Measurements from ENCODE around the gene TLK1.

TLK1 gene

DNA sequence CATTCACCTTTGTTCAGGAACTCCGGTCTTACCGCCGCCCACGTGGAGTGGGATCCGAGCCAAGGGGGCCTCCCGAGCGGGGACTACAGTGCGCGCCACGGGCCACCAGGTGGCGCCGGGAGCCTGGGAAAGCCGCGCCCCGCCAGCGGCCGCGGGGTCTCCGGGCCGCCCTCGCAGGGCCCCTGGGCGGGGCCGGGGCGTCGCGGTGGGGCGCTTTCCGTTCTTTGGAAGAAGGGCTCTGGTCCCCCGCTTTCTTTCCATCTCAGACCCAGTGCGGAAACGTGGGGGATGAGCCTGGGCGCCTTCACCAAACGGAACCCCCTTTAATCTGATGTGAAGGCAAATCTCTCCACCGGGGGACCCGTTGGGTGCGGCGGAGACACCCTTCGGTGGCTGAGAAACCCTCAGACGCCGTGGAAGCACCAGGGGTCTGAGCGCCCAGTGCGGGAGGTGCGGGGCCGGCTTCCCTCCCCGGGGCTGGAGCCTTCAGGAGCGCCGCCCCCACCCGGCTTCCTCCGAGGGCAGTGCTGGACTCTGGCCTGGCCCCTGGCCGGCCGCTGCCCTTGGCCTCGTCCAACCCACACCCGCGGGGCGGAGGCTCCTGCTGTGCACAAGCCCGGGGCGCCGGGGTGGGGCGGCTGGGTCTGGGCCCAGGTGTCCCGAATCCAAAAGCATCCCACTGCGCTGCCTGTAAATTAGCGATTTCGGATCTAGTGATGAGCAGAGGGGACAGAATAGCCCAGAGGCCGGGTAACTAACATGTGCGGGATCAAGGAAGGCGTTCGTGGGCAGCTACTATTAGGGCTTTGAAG, 187.0 kb downstream of the TLK1 start:
- Histone ChIP-seq H3K14ac (ENCODE audit: low read length) (peak overlapping the region; percentile 77), H2BK5ac (ENCODE audit: low read length) (no peak overlapping the region), H2BK15ac (ENCODE audit: low read length) (peak overlapping the region; percentile 86), H3K4me1 (ENCODE audit: control insufficient read depth in 2 of 2, insufficient read depth in 1 of 2, low read depth in 1 of 2, low read length in 2 of 2) (no peaks in the 10 kb centered on the region), H2AFZ (ENCODE audit: low read length) (peak overlapping the region; percentile 99), H4K91ac (ENCODE audit: low read depth, low read length, poor library complexity) (no peak overlapping the region), H3K4me2 (ENCODE audit: insufficient read depth, low read length, poor library complexity, severe bottlenecking) (peak overlapping the region; percentile 67), H3K4me3 (ENCODE audit: low read length in 2 of 2) (peak overlapping the region; percentile 34 to 70), H4K8ac (ENCODE audit: low read depth, low read length) (no peak overlapping the region), H3K23ac (ENCODE audit: low read depth, low read length, poor library complexity) (peak overlapping the region; percentile 75), H3K27ac (replicated peaks; ENCODE audit: low read length) (no peak overlapping the region), H2BK12ac (ENCODE audit: low read length) (peak overlapping the region; percentile 2), H2AK5ac (ENCODE audit: low read depth, low read length) (peak overlapping the region; percentile 58), H3K9ac (ENCODE audit: low read depth, low read length, poor library complexity) (peak overlapping the region; percentile 56), H3K4ac (ENCODE audit: low read length) (peak overlapping the region; percentile 56), H2BK120ac (ENCODE audit: low read depth, low read length) (peak overlapping the region; percentile 14), H3K79me1 (ENCODE audit: low read depth, low read length) (no peaks in the 10 kb centered on the region), H3K27me3 (ENCODE audit: control insufficient read depth in 3 of 3, insufficient read depth in 3 of 3, low read depth in 1 of 3, low read length in 3 of 3) (no peaks in the 10 kb centered on the region), H3K18ac (ENCODE audit: low read length) (peak overlapping the region; percentile 97), H3K9me3 (replicated peaks in 1 of 2; ENCODE audit: control insufficient read depth in 2 of 2, insufficient read depth in 1 of 2, low read depth in 1 of 2, low read length in 2 of 2) (no peaks in the 10 kb centered on the region), H3K36me3 (replicated peaks in 1 of 2; ENCODE audit: control insufficient read depth in 2 of 2, insufficient read depth in 2 of 2, low read length in 2 of 2) (peaks cover 0 to 4% of the 10 kb centered on the region in 2 donors)
- no CpG with 5 or more reads among the region's 67 CpGs for WGBS, 2 donors (ENCODE audit: extremely low coverage in 2 of 2, insufficient read length in 2 of 2, insufficient replicate concordance in 1 of 2)
- DNase-seq (ENCODE audit: low spot score): peak; percentile 79

DNA sequence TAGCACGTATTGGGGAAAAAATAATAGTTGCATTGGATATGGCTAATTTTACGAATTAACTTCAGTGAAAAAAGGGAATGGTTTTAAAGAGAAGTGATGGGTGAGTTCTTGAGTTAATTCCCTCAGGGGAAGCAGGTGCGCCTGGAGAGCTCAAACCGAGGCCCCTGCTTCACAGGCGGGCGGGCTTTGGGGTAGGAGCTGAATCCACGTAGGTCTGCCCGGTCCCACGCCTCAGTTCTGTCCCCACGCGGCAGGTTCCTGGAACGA, 187.5 kb downstream of the TLK1 start:
- Histone ChIP-seq H4K91ac (ENCODE audit: low read depth, low read length, poor library complexity) (no peak overlapping the region), H2BK12ac (ENCODE audit: low read length) (no peak overlapping the region), H2BK5ac (ENCODE audit: low read length) (no peak overlapping the region), H3K36me3 (replicated peaks in 1 of 2; ENCODE audit: control insufficient read depth in 2 of 2, insufficient read depth in 2 of 2, low read length in 2 of 2) (peaks cover 0 to 9% of the 10 kb centered on the region in 2 donors), H3K4ac (ENCODE audit: low read length) (no peak overlapping the region), H3K4me2 (ENCODE audit: insufficient read depth, low read length, poor library complexity, severe bottlenecking) (peak overlapping the region; percentile 67), H3K9ac (ENCODE audit: low read depth, low read length, poor library complexity) (no peak overlapping the region), H3K9me3 (replicated peaks in 1 of 2; ENCODE audit: control insufficient read depth in 2 of 2, insufficient read depth in 1 of 2, low read depth in 1 of 2, low read length in 2 of 2) (no peaks in the 10 kb centered on the region), H2BK15ac (ENCODE audit: low read length) (no peak overlapping the region), H3K18ac (ENCODE audit: low read length) (peak overlapping the region; percentile 6), H3K14ac (ENCODE audit: low read length) (no peak overlapping the region), H3K79me1 (ENCODE audit: low read depth, low read length) (no peaks in the 10 kb centered on the region), H2BK120ac (ENCODE audit: low read depth, low read length) (no peak overlapping the region), H4K8ac (ENCODE audit: low read depth, low read length) (no peak overlapping the region), H3K27me3 (ENCODE audit: control insufficient read depth in 3 of 3, insufficient read depth in 3 of 3, low read depth in 1 of 3, low read length in 3 of 3) (no peaks in the 10 kb centered on the region), H3K23ac (ENCODE audit: low read depth, low read length, poor library complexity) (peak overlapping the region; percentile 75), H3K4me1 (ENCODE audit: control insufficient read depth in 2 of 2, insufficient read depth in 1 of 2, low read depth in 1 of 2, low read length in 2 of 2) (no peaks in the 10 kb centered on the region), H3K27ac (replicated peaks; ENCODE audit: low read length) (no peak overlapping the region), H3K4me3 (ENCODE audit: low read length in 2 of 2) (peak overlapping the region in 1 of 2 donors; percentile 25), H2AK5ac (ENCODE audit: low read depth, low read length) (no peak overlapping the region), H2AFZ (ENCODE audit: low read length) (peak overlapping the region; percentile 99)
- DNase-seq (ENCODE audit: low spot score): no peak
- WGBS, 2 donors (ENCODE audit: extremely low coverage in 2 of 2, insufficient read length in 2 of 2, insufficient replicate concordance in 1 of 2): no CpG with 5 or more reads among the region's 12 CpGs

DNA sequence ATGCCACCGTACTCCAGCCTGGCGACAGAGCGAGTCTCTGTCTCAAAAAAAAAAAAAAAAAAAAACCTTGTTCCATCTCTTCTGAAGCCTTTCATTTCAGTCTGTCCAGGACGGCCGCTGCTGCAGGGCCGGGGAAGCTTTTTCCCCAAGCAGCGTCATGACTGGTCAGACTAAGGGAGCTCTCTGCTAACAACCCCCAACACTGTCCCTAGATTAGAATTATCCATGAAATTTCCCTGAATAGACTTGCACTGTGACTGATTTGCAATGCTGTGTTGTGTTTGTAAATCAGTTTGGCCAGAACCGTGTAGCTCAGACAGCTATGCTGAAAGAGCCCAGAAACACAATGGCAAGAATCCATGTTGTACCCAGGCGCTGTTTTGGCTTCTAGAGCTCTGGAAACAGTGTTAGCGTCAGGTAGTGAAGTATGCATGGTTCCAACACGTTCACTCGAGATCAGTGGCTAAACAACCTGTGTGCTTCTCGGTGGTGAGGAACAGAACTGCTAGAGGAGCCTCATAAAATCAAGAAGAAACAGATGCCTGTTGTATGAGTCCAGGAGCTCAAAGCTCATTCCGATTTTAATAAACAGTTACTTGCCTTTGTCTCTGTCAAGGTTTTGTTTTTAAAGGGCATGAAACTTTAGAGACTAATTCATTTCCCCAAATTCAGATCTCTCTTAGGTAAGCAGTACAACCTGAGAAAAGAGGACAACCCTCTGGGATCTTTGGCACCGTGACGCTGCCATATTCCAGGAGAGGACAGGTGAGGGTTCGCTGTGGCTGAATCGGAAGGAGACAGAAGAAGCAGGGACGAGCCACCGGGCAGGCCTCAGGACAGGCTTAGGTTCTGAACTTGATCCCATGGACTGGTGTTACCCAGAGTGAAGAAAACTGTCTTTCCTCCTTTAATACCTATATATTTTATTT, 188.1 kb downstream of the TLK1 start:
- H2BK12ac ChIP-seq (ENCODE audit: low read length): no peak overlapping the region
- WGBS, 2 donors (ENCODE audit: extremely low coverage in 2 of 2, insufficient read length in 2 of 2, insufficient replicate concordance in 1 of 2): no CpG with 5 or more reads among the region's 20 CpGs

DNA sequence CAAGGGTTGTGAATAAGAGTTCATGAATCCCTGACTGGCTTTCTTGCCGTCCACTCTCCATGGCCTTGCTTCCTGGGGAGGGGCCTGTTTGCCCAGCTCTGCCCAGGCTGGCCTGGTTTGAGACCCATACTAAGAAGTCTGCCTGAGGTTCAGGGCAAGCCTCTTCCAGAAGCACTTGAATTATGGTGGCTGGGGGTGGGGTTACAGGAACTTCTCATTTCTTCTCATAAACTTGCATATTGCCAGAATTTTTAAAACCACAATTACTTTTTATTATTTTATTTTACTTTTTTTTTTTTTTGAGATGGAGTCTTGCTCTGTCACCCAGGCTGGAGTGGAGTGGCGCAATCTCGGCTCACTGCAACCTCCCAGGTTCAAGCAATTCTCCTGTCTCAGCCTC, 189.6 kb downstream of the TLK1 start:
- Histone ChIP-seq H3K36me3 (replicated peaks in 1 of 2; ENCODE audit: control insufficient read depth in 2 of 2, insufficient read depth in 2 of 2, low read length in 2 of 2) (peaks cover 6 to 30% of the 10 kb centered on the region in 2 donors), H3K18ac (ENCODE audit: low read length) (no peak overlapping the region), H3K27me3 (ENCODE audit: control insufficient read depth in 3 of 3, insufficient read depth in 3 of 3, low read depth in 1 of 3, low read length in 3 of 3) (no peaks in the 10 kb centered on the region), H2BK15ac (ENCODE audit: low read length) (no peak overlapping the region), H3K79me1 (ENCODE audit: low read depth, low read length) (no peaks in the 10 kb centered on the region), H3K4me2 (ENCODE audit: insufficient read depth, low read length, poor library complexity, severe bottlenecking) (no peak overlapping the region), H3K4ac (ENCODE audit: low read length) (no peak overlapping the region), H3K9me3 (replicated peaks in 1 of 2; ENCODE audit: control insufficient read depth in 2 of 2, insufficient read depth in 1 of 2, low read depth in 1 of 2, low read length in 2 of 2) (no peaks in the 10 kb centered on the region), H4K8ac (ENCODE audit: low read depth, low read length) (no peak overlapping the region), H3K23ac (ENCODE audit: low read depth, low read length, poor library complexity) (no peak overlapping the region), H4K91ac (ENCODE audit: low read depth, low read length, poor library complexity) (no peak overlapping the region), H3K9ac (ENCODE audit: low read depth, low read length, poor library complexity) (no peak overlapping the region), H2BK12ac (ENCODE audit: low read length) (no peak overlapping the region), H3K14ac (ENCODE audit: low read length) (no peak overlapping the region), H2BK5ac (ENCODE audit: low read length) (no peak overlapping the region), H3K4me3 (ENCODE audit: low read length in 2 of 2) (no peak overlapping the region), H2AK5ac (ENCODE audit: low read depth, low read length) (no peak overlapping the region), H2AFZ (ENCODE audit: low read length) (no peak overlapping the region), H2BK120ac (ENCODE audit: low read depth, low read length) (no peak overlapping the region), H3K27ac (replicated peaks; ENCODE audit: low read length) (no peak overlapping the region), H3K4me1 (ENCODE audit: control insufficient read depth in 2 of 2, insufficient read depth in 1 of 2, low read depth in 1 of 2, low read length in 2 of 2) (no peaks in the 10 kb centered on the region)
- no CpG with 5 or more reads among the region's 3 CpGs for WGBS, 2 donors (ENCODE audit: extremely low coverage in 2 of 2, insufficient read length in 2 of 2, insufficient replicate concordance in 1 of 2)
- DNase-seq (ENCODE audit: low spot score): no peak

More for the DNA sequence above, 188.1 kb downstream of the TLK1 start:
- H2BK120ac ChIP-seq (ENCODE audit: low read depth, low read length): no peak overlapping the region
- no peak overlapping the region for H3K4ac ChIP-seq (ENCODE audit: low read length)
- no peak overlapping the region for H3K4me2 ChIP-seq (ENCODE audit: insufficient read depth, low read length, poor library complexity, severe bottlenecking)
- H3K79me1 ChIP-seq (ENCODE audit: low read depth, low read length): no peaks in the 10 kb centered on the region
- H3K9ac ChIP-seq (ENCODE audit: low read depth, low read length, poor library complexity): no peak overlapping the region
- H3K36me3 ChIP-seq (replicated peaks in 1 of 2; ENCODE audit: control insufficient read depth in 2 of 2, insufficient read depth in 2 of 2, low read length in 2 of 2): peaks cover 1 to 15% of the 10 kb centered on the region in 2 donors
- H3K14ac ChIP-seq (ENCODE audit: low read length): no peak overlapping the region
- H2BK5ac ChIP-seq (ENCODE audit: low read length): no peak overlapping the region
- H3K23ac ChIP-seq (ENCODE audit: low read depth, low read length, poor library complexity): no peak overlapping the region
- DNase-seq (ENCODE audit: low spot score): no peak
- H3K18ac ChIP-seq (ENCODE audit: low read length): no peak overlapping the region
- H3K4me1 ChIP-seq (ENCODE audit: control insufficient read depth in 2 of 2, insufficient read depth in 1 of 2, low read depth in 1 of 2, low read length in 2 of 2): no peaks in the 10 kb centered on the region
- H4K91ac ChIP-seq (ENCODE audit: low read depth, low read length, poor library complexity): no peak overlapping the region
- no peak overlapping the region for H2AK5ac ChIP-seq (ENCODE audit: low read depth, low read length)
- peak overlapping the region; percentile 99 for H2AFZ ChIP-seq (ENCODE audit: low read length)
- H3K27ac ChIP-seq (replicated peaks; ENCODE audit: low read length): no peak overlapping the region
- no peaks in the 10 kb centered on the region for H3K9me3 ChIP-seq (replicated peaks in 1 of 2; ENCODE audit: control insufficient read depth in 2 of 2, insufficient read depth in 1 of 2, low read depth in 1 of 2, low read length in 2 of 2)
- no peaks in the 10 kb centered on the region for H3K27me3 ChIP-seq (ENCODE audit: control insufficient read depth in 3 of 3, insufficient read depth in 3 of 3, low read depth in 1 of 3, low read length in 3 of 3)
- no peak overlapping the region for H2BK15ac ChIP-seq (ENCODE audit: low read length)
- H4K8ac ChIP-seq (ENCODE audit: low read depth, low read length): no peak overlapping the region
- no peak overlapping the region for H3K4me3 ChIP-seq (ENCODE audit: low read length in 2 of 2)

Data from neuronal stem cell (in vitro differentiated cells).